BE2C (cell line): Measurements from ENCODE around the gene GPR84.

ENCODE experiments used
- DNase-seq: peaks from one replicate; pipeline ENCODE4 v3.0.0-alpha.2; 2020
- H3K27me3 ChIP-seq: fragments of 250-450 bp; sonication (Bioruptor Pico); 2 replicates; pipeline ENCODE4 v1.5.1; 2020; ENCODE audit warnings: mild to moderate bottlenecking
- H3K36me3 ChIP-seq: fragments of 250-450 bp; sonication (Bioruptor Pico); 2 replicates; pipeline ENCODE4 v1.5.1; 2020; ENCODE audit warnings: mild to moderate bottlenecking
- H3K4me1 ChIP-seq: fragments of 250-450 bp; sonication (Bioruptor Pico); 2 replicates; pipeline ENCODE4 v1.5.1; 2020
- H3K4me3 ChIP-seq: 2 replicates; pipeline ENCODE4 v1.5.1; 2011; ENCODE audit warnings: low read depth, low read length
- H3K9me3 ChIP-seq: fragments of 250-450 bp; sonication (Bioruptor Pico); 2 replicates; pipeline ENCODE4 v1.5.1; 2020
- CTCF ChIP-seq: IDR thresholded peaks from 2 replicates; pipeline ENCODE4 v1.5.1; 2012; ENCODE audit warnings: mild to moderate bottlenecking, low read depth, low read length

Gene GPR84

GRCh38 chr12:54340846-54341245 is 23.4 kb downstream of the GPR84 start:
- DNase-seq: no peak
- peaks cover 51% of the 10 kb centered on the region for H3K36me3 ChIP-seq
- TF ChIP-seq CTCF: no peak
- no peaks in the 10 kb centered on the region for H3K9me3 ChIP-seq
- peaks cover 8% of the 10 kb centered on the region; the same call in 1 of the 2 replicates for H3K4me1 ChIP-seq
- no peaks in the 10 kb centered on the region for H3K27me3 ChIP-seq
- H3K4me3 ChIP-seq: no peak overlapping the region

GRCh38 chr12:54338698-54339296 is 25.5 kb downstream of the GPR84 start:
- no peak overlapping the region for H3K4me3 ChIP-seq
- H3K36me3 ChIP-seq: peaks cover 36% of the 10 kb centered on the region
- H3K27me3 ChIP-seq: no peaks in the 10 kb centered on the region
- no peak for TF ChIP-seq CTCF
- no peak for DNase-seq
- H3K9me3 ChIP-seq: no peaks in the 10 kb centered on the region
- peaks cover 8% of the 10 kb centered on the region; the same call in 1 of the 2 replicates for H3K4me1 ChIP-seq

- Histone ChIP-seq H3K27me3 (no peaks in the 10 kb centered on the region), H3K4me3 (no peak overlapping the region), H3K4me1 (peaks cover 8% of the 10 kb centered on the region; the same call in 1 of the 2 replicates), H3K36me3 (peaks cover 28% of the 10 kb centered on the region), H3K9me3 (no peaks in the 10 kb centered on the region)
- no peak for DNase-seq
- no peak for TF ChIP-seq CTCF
These were observed 26.2 kb downstream of the GPR84 start for GRCh38 chr12:54337854-54338650.

- Histone ChIP-seq H3K36me3 (peaks cover 21% of the 10 kb centered on the region), H3K4me1 (peaks cover 8% of the 10 kb centered on the region; the same call in 1 of the 2 replicates), H3K9me3 (no peaks in the 10 kb centered on the region), H3K27me3 (no peaks in the 10 kb centered on the region), H3K4me3 (no peak overlapping the region)
- no peak for DNase-seq
- peak; percentile 23; the same call in 1 of the 2 replicates for TF ChIP-seq CTCF
These were observed 26.9 kb downstream of the GPR84 start for GRCh38 chr12:54337280-54337842.

- H3K36me3 ChIP-seq: no peaks in the 10 kb centered on the region
- no peak overlapping the region for H3K4me3 ChIP-seq
- no peaks in the 10 kb centered on the region for H3K9me3 ChIP-seq
- H3K4me1 ChIP-seq: peaks cover 8% of the 10 kb centered on the region; the same call in 1 of the 2 replicates
- no peak for TF ChIP-seq CTCF
- no peak for DNase-seq
- no peaks in the 10 kb centered on the region for H3K27me3 ChIP-seq
These were observed 30.8 kb downstream of the GPR84 start for GRCh38 chr12:54333420-54334034.
